ENCODE data around the gene WDR33.
A peak's percentile ranks its signal among the peaks of the same experiment; 100 is the strongest.

The WDR33 gene

DNA sequence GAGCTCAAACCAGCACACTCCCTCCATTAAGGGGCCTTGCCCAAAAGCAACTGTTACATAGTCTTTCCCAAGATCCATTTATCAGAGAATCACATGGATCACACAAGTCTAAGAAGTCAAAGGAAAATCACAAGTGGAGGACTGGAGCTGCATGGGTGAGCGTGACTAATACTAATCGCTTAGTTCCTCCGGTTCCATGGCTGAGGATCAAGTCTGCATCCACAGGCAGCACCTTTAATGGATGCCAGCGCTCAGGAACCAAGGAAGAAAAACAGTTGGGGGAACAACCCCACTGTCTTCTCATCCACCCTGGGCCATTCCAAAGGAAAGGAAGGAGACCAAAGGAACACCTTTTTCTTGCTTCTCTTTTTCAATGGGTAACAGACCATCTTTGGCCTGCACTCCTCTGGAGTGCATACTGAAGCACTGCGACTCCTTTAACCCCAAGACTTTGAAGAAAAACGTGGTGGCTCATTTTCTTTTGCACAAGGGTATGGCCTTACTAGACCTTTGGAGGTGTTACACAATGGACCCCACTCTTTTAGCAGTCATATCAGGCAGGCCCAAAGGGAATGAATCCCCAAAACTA lies 9.2 kb upstream of the WDR33 start:
- POLR2A ChIA-PET = no interaction called here
- no peaks in the 10 kb centered on the region for H3K9me3 ChIP-seq (ENCODE audit: control insufficient read depth, insufficient read depth, low read depth, low read length)
- H3K36me3 ChIP-seq (ENCODE audit: control insufficient read depth in 2 of 2, insufficient read depth in 1 of 2, low read length in 2 of 2) = no peaks in the 10 kb centered on the region
- H3K4me3 ChIP-seq (ENCODE audit: low read depth, low read length) = no peak overlapping the region
- no peak overlapping the region for H3K27ac ChIP-seq (ENCODE audit: extremely low read depth, low read depth, low read length)
- CTCF ChIA-PET = interaction anchor here (0.7 kb wide), 1 partner anchor 68 kb away, joined by 3 read pairs; no protein-coding TSS in a partner anchor
- no peaks in the 10 kb centered on the region for H3K4me1 ChIP-seq (ENCODE audit: control insufficient read depth, insufficient read depth, low read length)
- TF ChIP-seq ZNF701 (tag by site-specific recombination; IDR thresholded peaks at IDR 0.05) (no peak), ZNF660 (tag by site-specific recombination; IDR thresholded peaks at IDR 0.05) (no peak), ZNF777 (tag by site-specific recombination; IDR thresholded peaks at IDR 0.05; ENCODE audit: borderline replicate concordance) (no peak), TCF7L2 (IDR thresholded peaks at IDR 0.05; ENCODE audit: borderline replicate concordance, low read depth, low read length) (no peak), ZNF426 (tag by site-specific recombination; IDR thresholded peaks at IDR 0.05) (no peak), ZNF558 (tag by site-specific recombination; IDR thresholded peaks at IDR 0.05) (0 out of 2 replicates have a peak, but pooled peaks have one; percentile 24), ZNF324 (tag by site-specific recombination; IDR thresholded peaks at IDR 0.05) (no peak), ZFP37 (tag by site-specific recombination; IDR thresholded peaks at IDR 0.05) (no peak), MEIS1 (CRISPR knock-in tag; IDR thresholded peaks at IDR 0.05; ENCODE audit: borderline replicate concordance) (no peak), ZNF561 (tag by site-specific recombination; IDR thresholded peaks at IDR 0.05; ENCODE audit: borderline replicate concordance) (no peak), GLI2 (tag by site-specific recombination; IDR thresholded peaks at IDR 0.05; ENCODE audit: borderline replicate concordance, low read depth) (no peak), ZNF266 (tag by site-specific recombination; IDR thresholded peaks at IDR 0.05; ENCODE audit: low read depth) (no peak), ZNF354C (tag by site-specific recombination; IDR thresholded peaks at IDR 0.05; ENCODE audit: borderline replicate concordance, low read depth) (no peak), ZNF248 (tag by site-specific recombination; IDR thresholded peaks at IDR 0.05) (no peak), ZNF843 (tag by site-specific recombination; IDR thresholded peaks at IDR 0.05) (no peak), ZNF112 (tag by site-specific recombination; IDR thresholded peaks at IDR 0.05) (no peak), ZFP3 (tag by site-specific recombination; IDR thresholded peaks at IDR 0.05; ENCODE audit: low read depth) (no peak), ZNF514 (tag by site-specific recombination; IDR thresholded peaks at IDR 0.05) (no peak), ZNF629 (tag by site-specific recombination; IDR thresholded peaks at IDR 0.05) (no peak), ZNF202 (tag by site-specific recombination; IDR thresholded peaks at IDR 0.05; ENCODE audit: borderline replicate concordance) (no peak)
- TF ChIP-seq, protein P1, sequence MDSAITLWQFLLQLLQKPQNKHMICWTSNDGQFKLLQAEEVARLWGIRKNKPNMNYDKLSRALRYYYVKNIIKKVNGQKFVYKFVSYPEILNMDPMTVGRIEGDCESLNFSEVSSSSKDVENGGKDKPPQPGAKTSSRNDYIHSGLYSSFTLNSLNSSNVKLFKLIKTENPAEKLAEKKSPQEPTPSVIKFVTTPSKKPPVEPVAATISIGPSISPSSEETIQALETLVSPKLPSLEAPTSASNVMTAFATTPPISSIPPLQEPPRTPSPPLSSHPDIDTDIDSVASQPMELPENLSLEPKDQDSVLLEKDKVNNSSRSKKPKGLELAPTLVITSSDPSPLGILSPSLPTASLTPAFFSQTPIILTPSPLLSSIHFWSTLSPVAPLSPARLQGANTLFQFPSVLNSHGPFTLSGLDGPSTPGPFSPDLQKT (IDR thresholded peaks at IDR 0.05; ENCODE audit: borderline replicate concordance, low read depth, low read length) = no peak
- TF ChIP-seq, protein P2, sequence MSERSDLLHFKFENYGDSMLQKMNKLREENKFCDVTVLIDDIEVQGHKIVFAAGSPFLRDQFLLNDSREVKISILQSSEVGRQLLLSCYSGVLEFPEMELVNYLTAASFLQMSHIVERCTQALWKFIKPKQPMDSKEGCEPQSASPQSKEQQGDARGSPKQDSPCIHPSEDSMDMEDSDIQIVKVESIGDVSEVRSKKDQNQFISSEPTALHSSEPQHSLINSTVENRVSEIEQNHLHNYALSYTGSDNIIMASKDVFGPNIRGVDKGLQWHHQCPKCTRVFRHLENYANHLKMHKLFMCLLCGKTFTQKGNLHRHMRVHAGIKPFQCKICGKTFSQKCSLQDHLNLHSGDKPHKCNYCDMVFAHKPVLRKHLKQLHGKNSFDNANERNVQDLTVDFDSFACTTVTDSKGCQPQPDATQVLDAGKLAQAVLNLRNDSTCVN (tag by site-specific recombination; optimal IDR thresholded peaks at IDR 0.05) = no peak
- TF ChIP-seq, protein P3, sequence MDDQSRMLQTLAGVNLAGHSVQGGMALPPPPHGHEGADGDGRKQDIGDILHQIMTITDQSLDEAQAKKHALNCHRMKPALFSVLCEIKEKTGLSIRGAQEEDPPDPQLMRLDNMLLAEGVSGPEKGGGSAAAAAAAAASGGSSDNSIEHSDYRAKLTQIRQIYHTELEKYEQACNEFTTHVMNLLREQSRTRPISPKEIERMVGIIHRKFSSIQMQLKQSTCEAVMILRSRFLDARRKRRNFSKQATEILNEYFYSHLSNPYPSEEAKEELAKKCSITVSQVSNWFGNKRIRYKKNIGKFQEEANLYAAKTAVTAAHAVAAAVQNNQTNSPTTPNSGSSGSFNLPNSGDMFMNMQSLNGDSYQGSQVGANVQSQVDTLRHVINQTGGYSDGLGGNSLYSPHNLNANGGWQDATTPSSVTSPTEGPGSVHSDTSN (CRISPR knock-in tag; IDR thresholded peaks at IDR 0.05) = no peak
- TF ChIP-seq, protein P4, sequence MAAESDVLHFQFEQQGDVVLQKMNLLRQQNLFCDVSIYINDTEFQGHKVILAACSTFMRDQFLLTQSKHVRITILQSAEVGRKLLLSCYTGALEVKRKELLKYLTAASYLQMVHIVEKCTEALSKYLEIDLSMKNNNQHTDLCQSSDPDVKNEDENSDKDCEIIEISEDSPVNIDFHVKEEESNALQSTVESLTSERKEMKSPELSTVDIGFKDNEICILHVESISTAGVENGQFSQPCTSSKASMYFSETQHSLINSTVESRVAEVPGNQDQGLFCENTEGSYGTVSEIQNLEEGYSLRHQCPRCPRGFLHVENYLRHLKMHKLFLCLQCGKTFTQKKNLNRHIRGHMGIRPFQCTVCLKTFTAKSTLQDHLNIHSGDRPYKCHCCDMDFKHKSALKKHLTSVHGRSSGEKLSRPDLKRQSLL (tag by site-specific recombination; IDR thresholded peaks at IDR 0.05) = no peak
- TF ChIP-seq, protein P5, sequence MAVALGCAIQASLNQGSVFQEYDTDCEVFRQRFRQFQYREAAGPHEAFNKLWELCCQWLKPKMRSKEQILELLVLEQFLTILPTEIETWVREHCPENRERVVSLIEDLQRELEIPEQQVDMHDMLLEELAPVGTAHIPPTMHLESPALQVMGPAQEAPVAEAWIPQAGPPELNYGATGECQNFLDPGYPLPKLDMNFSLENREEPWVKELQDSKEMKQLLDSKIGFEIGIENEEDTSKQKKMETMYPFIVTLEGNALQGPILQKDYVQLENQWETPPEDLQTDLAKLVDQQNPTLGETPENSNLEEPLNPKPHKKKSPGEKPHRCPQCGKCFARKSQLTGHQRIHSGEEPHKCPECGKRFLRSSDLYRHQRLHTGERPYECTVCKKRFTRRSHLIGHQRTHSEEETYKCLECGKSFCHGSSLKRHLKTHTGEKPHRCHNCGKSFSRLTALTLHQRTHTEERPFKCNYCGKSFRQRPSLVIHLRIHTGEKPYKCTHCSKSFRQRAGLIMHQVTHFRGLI (tag by site-specific recombination; IDR thresholded peaks at IDR 0.05) = no peak
- TF ChIP-seq, protein P6, sequence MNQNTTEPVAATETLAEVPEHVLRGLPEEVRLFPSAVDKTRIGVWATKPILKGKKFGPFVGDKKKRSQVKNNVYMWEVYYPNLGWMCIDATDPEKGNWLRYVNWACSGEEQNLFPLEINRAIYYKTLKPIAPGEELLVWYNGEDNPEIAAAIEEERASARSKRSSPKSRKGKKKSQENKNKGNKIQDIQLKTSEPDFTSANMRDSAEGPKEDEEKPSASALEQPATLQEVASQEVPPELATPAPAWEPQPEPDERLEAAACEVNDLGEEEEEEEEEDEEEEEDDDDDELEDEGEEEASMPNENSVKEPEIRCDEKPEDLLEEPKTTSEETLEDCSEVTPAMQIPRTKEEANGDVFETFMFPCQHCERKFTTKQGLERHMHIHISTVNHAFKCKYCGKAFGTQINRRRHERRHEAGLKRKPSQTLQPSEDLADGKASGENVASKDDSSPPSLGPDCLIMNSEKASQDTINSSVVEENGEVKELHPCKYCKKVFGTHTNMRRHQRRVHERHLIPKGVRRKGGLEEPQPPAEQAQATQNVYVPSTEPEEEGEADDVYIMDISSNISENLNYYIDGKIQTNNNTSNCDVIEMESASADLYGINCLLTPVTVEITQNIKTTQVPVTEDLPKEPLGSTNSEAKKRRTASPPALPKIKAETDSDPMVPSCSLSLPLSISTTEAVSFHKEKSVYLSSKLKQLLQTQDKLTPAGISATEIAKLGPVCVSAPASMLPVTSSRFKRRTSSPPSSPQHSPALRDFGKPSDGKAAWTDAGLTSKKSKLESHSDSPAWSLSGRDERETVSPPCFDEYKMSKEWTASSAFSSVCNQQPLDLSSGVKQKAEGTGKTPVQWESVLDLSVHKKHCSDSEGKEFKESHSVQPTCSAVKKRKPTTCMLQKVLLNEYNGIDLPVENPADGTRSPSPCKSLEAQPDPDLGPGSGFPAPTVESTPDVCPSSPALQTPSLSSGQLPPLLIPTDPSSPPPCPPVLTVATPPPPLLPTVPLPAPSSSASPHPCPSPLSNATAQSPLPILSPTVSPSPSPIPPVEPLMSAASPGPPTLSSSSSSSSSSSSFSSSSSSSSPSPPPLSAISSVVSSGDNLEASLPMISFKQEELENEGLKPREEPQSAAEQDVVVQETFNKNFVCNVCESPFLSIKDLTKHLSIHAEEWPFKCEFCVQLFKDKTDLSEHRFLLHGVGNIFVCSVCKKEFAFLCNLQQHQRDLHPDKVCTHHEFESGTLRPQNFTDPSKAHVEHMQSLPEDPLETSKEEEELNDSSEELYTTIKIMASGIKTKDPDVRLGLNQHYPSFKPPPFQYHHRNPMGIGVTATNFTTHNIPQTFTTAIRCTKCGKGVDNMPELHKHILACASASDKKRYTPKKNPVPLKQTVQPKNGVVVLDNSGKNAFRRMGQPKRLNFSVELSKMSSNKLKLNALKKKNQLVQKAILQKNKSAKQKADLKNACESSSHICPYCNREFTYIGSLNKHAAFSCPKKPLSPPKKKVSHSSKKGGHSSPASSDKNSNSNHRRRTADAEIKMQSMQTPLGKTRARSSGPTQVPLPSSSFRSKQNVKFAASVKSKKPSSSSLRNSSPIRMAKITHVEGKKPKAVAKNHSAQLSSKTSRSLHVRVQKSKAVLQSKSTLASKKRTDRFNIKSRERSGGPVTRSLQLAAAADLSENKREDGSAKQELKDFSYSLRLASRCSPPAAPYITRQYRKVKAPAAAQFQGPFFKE (tag by site-specific recombination; IDR thresholded peaks at IDR 0.05; ENCODE audit: borderline replicate concordance) = no peak

Data from HEK293 (cell line).